Renal cortex interstitium (tissue), 11 donors: ENCODE results near the gene MLLT1. TPM values are rescaled to one million over a fixed set of nuclear protein-coding genes. Genes with fewer than 3 reads are reported as not detected.

Experiments
- DNase-seq, 11 donors: peaks; one replicate each; pipeline ENCODE4 v3.0.0-alpha.2; 2013; ENCODE audit warnings: low read depth in 9 of 11, low spot score in 4 of 11; ENCODE audit errors: extremely low read depth in 1 of 11
- polyA plus RNA-seq, 3 donors: library from polyadenylated mRNA; unstranded; fragments of 120-200 nt; gene quantifications; one replicate each; pipeline ENCODE4 v1.2.1, GENCODE V29; 2013; ENCODE audit not compliant: insufficient read length in 3 of 3

Gene MLLT1
- polyA plus RNA-seq, 3 donors = 70.2 to 116 (median 102) TPM

GRCh38 chr19:6263735-6264444 lies 15.9 kb downstream of the MLLT1 start:
- DNase-seq = no peak

DNA sequence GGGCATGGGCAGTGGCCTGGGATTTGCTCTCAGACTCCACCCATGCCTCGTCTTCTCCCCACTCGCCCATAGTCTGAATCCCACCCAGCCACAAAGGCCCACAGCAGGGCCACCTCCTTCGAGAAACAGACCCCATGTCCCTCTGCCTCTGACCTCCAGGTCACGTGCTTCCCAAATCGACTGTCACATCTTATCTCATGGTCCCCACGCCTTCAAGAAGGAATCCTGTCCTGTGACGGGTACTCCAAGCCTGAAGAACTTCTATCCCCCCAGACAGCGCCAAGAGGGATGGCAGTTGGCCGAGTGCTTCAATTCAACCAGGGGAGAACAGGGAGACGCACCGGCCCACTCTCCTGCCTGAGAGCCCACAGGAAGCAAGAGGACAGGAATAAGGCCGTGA lies 16.5 kb downstream of the MLLT1 start:
- no peak for DNase-seq

- no peak for DNase-seq
Measured at GRCh38 chr19:6262519-6262918, 17.3 kb downstream of the MLLT1 start.

- DNase-seq = no peak
Measured at GRCh38 chr19:6261883-6262282, 17.9 kb downstream of the MLLT1 start.

DNA sequence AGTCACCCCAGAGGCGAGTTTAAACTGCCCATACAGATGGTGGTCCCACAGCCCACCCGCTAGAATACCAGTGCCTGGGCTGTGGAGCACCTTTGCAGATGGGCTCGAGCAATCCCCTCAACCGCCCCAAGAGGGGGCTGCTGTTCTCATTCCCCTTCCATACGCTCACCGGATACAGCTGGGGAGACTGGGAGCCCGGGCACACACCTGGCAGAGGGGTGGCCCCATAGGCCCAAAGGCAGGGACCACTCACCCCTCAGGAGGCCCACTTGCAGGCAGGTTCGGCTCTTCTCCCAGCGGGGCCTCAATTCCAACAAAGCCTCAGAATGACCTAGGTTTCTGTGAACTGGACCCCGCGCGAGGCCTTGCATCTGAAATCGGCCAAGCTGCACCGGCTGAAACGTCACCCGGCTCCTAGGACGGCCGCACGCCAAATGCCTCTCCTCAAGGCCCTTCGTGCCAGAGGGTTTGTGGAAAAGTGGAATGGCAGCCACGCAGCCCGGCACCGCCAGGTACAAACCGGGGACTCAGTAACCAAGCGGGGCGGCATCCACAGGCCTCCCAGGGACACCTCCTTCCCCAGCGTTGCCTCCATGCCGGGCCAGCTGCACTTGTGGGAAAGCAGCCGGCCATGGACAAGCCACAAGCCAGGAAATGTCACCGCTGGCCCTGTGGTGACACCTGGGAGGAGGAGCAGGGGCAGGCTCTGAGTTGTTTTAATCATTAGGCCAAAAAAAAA lies 18.7 kb downstream of the MLLT1 start:
- no peak for DNase-seq

GRCh38 chr19:6260376-6260775 lies 19.4 kb downstream of the MLLT1 start:
- no peak for DNase-seq

GRCh38 chr19:6259312-6259861 lies 20.4 kb downstream of the MLLT1 start:
- DNase-seq = no peak

GRCh38 chr19:6258812-6259311 lies 20.9 kb downstream of the MLLT1 start:
- DNase-seq = no peak

DNA sequence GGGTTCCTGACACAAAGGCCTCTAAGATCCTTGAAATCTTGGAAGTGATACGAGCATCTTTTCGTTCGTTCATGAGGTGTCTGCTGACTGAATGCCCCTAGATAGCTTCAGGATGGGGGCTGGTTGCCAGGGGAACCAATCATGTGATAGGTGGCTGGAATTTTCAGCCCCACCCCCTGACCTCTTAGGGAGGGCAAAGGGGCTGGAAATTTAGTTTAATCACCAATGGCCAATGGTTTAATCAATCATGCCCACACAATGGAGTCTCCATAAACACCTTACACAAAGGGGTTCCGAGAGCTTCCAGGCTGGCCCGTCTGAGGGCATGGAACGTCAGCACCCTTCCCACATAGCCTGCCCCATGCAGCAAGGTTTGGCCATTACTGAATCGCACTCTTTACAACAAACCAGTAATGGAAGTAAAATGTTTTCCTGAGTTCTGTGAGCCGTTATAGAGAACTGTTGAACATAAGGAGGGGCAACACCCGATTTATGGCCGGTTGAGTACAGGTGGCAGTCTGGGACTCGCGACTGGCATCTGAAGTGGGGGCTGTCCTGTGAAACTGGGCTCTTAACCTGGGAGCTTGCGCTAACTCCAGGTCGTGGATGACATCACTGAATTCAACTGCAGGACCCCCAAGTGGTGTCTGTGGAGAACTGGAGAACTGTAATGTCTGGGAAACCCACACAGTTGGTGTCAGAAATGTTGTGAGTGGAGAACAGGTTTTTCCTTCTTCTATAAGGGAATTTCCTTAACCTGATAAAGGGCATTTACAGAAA lies 25.6 kb downstream of the MLLT1 start:
- DNase-seq = no peak

- no peak for DNase-seq
Measured at GRCh38 chr19:6252066-6252465, 27.7 kb downstream of the MLLT1 start.

- DNase-seq = no peak
Measured at GRCh38 chr19:6250909-6251308, 28.9 kb downstream of the MLLT1 start.

- no peak for DNase-seq
Measured at GRCh38 chr19:6250024-6250615, 29.7 kb downstream of the MLLT1 start.

GRCh38 chr19:6249296-6249695 lies 30.5 kb downstream of the MLLT1 start:
- DNase-seq = no peak

GRCh38 chr19:6248844-6249243 lies 30.9 kb downstream of the MLLT1 start:
- no peak for DNase-seq

DNA sequence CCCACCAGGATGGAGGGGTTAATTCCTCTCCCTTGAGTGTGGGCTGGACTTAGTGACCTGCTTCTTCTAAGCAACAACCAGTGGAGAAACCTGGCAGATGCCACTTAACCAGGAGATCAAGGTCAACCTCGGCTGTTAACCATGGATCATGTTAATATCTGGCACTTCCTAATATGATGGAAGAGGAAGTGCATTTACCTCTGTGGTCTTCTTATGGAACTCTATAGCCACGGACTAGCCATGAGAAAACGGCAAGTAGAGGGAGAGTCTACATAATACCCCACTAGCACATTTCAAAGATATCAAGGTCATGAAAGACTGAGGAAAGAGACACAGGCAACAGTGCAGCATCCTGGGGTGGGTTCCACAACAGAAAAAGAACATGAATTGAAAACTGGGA lies 31.4 kb downstream of the MLLT1 start:
- no peak for DNase-seq

GRCh38 chr19:6247007-6247288 lies 32.8 kb downstream of the MLLT1 start:
- DNase-seq = no peak

- DNase-seq = no peak
Measured at GRCh38 chr19:6246174-6247006, 33.4 kb downstream of the MLLT1 start.

- no peak for DNase-seq
Measured at GRCh38 chr19:6242677-6243076, 37.1 kb downstream of the MLLT1 start.
